A204.1 (cell line): ENCODE measurements around the gene AIF1.

Experiments used
- FAIRE-seq: peaks from 2 replicates; lab custom pipeline; 2012; peaks lifted over from hg19 to GRCh38; lab: Jason Lieb, UNC

The AIF1 gene

GRCh38 chr6:31642798-31643570 lies 27.9 kb downstream of the AIF1 start:
- FAIRE-seq = no peak

- no peak for FAIRE-seq
Measured at GRCh38 chr6:31643818-31644454, 28.9 kb downstream of the AIF1 start.

- FAIRE-seq = no peak
Measured at GRCh38 chr6:31645325-31645724, 30.3 kb downstream of the AIF1 start.

- FAIRE-seq = no peak
Measured at GRCh38 chr6:31651602-31652191, 36.7 kb downstream of the AIF1 start.

GRCh38 chr6:31652925-31653724 lies 38.1 kb downstream of the AIF1 start:
- peak; percentile 78 for FAIRE-seq

- FAIRE-seq = no peak
Measured at GRCh38 chr6:31654574-31655348, 39.7 kb downstream of the AIF1 start.

GRCh38 chr6:31655349-31656237 lies 40.6 kb downstream of the AIF1 start, which contains the start of gene APOM:
Gene APOM, plus strand, starts transcription at chr6:31655894. Its CDS starts 73 bp downstream, at chr6:31655967.
- no peak for FAIRE-seq

- FAIRE-seq = no peak
Measured at GRCh38 chr6:31657406-31658157, 42.5 kb downstream of the AIF1 start.

GRCh38 chr6:31658158-31658688 lies 43.2 kb downstream of the AIF1 start:
- no peak for FAIRE-seq

GRCh38 chr6:31658983-31659648 lies 44.1 kb downstream of the AIF1 start:
- no peak for FAIRE-seq

GRCh38 chr6:31659649-31660380 lies 44.8 kb downstream of the AIF1 start:
- FAIRE-seq = no peak

- no peak for FAIRE-seq
Measured at GRCh38 chr6:31660381-31661261, 45.6 kb downstream of the AIF1 start, which contains the start of gene C6orf47. Gene C6orf47, minus strand, starts transcription at chr6:31660778. Its CDS starts 831 bp downstream, at chr6:31659947.

GRCh38 chr6:31661262-31662123 lies 46.5 kb downstream of the AIF1 start:
- FAIRE-seq = no peak

- FAIRE-seq = no peak
Measured at GRCh38 chr6:31662124-31662723, 47.2 kb downstream of the AIF1 start.

- no peak for FAIRE-seq
Measured at GRCh38 chr6:31663126-31663960, 48.3 kb downstream of the AIF1 start.
